HG03342 (cell line): ENCODE results near the gene SLCO4A1.
A peak's percentile ranks its signal among the peaks of the same experiment; 100 is the strongest.

ENCODE experiments used
- ATAC-seq: cut with Tn5 transposase; IDR thresholded peaks from one replicate; pipeline ENCODE4 v1.9.1; 2021; ENCODE audit warnings: mild to moderate bottlenecking, moderate library complexity; ENCODE audit not compliant: unreplicated experiment

SLCO4A1 gene

DNA sequence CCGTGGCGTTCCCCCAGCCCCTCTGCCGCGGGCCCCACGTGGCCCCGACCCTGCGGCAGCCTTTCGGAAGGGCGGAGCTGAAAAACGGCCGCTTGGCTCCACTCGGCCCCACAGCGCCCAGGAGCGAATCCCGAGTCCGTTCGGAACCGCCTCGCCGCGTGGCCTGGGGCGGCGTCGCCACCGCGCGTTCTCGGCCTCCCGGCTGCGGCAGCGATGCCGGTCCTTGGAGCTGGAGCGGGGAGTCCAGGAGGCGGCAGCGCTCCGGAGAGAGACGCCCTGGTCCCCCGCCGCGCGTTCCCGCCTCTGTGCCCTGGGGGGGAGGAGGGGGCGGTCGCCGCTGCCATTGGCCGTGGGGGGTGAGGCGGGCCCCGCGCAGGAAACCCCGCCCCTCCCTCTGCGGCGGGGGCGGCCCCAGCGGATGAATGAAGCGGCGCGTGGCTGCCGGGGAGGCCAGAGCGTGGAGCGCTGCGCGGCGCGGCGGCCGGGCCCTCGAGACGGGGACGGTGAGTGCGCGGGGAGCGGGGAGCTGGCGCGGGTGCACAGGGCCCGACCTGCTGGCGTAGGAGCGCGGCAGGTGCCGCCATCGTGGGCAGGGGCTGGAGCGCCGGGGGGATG is at the start of gene SLCO4A1:
Gene SLCO4A1, plus strand, starts transcription at position 453 of the 615 bp plus-strand sequence. CDS start 13,952 bp downstream, outside the sequence.
- peak; percentile 66 for ATAC-seq

DNA sequence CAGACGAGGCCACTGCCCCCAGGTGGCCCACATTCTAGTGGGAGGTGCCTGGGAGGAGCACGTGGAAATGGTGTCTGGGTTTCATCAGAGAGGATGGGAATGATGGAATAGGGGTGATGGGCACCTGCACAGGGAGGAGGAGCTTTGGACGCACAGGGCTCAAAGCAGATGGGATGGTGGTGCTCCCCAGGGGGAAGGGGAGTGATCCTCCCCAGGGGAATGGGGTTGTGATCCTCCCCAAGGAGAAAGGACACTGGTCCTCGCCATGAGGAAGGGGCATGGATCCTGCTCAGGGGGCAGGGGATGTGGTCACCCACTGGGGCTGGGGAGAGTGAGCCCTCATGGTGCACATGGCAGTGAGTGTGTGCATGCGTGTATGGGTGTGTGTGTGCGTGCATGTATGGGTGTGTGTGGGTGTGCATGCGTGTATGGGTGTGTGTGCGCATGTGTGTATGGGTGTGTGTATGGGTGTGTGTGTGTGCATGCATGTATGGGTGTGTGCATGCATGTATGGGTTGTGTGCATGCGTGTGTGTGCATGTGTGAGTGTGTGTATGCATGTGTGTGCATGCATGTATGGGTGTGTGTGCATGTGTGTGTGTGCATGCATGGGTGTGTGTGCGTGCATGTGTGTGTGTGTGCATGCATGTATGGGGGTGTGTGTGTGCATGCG is 49.7 kb upstream of the SLCO4A1 start:
- ATAC-seq: no peak

- no peak for ATAC-seq
Measured at GRCh38 chr20:62593616-62594015, 48.7 kb upstream of the SLCO4A1 start.

DNA sequence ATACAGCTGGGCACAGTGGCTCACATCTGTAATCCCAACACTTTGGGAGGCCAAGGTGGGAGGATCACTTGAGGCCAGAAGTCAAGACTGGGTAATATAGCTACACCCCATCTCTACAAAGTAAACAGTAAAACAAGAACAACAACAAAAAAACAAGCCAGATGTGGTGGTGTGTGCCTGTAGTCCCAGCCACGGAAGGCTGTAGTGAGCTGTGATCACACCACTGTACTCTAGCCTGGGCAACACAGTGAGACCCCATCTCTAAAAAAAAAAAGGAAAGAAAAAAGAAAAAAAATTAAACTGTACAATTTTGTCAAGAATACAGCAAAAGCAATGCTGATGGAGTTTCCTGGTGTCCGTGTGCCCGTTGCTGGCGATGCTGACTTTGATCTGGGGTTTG is 47.2 kb upstream of the SLCO4A1 start:
- no peak for ATAC-seq

DNA sequence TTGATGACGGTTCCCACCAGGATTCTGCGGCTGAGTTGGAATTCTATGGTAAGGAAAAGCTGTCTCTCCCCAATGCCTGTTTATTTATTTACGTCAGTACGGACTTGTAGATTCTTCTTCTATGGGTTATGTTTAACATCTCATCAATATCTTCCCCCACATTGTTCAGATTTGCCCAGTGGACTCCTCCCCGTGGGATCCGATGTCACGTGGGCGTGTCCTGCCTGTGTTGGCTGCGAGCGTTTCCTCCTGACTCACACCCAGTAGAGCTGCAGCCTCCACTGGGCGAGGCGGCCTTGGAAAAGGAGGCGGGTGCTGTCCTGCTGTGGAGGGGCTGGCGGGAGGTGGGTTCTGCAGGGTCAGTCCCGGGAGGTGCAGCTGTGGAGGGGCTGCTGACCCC is 46.8 kb upstream of the SLCO4A1 start:
- ATAC-seq: no peak

GRCh38 chr20:62596486-62596885 is 45.8 kb upstream of the SLCO4A1 start:
- ATAC-seq: no peak

DNA sequence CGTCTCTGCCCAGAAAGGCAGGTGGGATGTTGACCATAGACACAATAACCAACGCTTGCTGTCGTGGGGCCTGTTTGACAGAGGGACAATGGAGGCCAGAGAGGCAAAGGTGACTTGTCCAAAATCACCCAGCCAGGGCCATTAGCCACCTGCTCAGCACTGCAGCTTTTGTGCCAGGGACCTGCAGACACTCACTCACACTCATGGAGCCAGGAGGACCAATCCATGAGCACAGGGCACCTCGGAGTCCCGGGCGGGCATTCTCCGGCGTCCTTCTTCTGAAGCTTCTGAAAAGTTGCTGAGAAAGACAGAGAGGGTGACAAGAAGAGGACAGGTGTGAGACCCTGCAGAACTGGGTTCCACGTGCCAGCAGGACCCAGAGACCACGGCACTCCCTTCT is 45.4 kb upstream of the SLCO4A1 start:
- ATAC-seq: no peak

DNA sequence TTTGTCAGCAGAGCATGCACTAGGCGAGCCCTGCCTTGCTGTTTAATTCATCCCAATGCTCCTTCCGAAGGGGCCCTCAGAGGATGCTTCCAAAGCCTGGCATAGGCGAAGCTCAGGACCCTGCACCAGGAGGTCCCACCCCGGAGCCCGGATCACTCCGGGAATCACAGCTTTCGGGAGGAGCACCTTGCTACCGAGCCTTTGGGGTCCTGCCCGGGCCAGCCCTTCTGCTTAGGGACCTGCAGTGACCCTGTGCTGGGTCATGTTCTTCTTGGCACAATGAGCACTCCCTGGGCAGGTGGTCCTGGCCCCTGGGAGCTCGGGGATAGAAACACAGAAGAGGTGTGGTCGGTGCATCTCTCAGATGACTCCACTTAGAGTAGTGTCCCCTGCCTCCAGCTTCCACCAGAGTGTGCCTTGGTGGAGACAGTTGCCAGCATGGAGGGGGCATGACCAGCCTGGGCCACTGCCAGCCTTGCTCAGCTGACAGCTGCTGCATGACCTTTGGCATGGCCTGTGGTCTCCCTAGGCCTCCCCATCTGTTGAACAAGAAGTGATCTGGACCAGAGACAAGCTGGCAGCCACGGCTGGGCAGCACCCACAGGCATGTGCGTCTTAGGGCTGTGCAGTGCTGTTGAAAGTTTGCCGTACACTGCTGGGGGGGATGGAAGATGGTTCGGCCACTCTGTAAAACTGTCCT is 44.7 kb upstream of the SLCO4A1 start:
- no peak for ATAC-seq

GRCh38 chr20:62598761-62599194 is 43.5 kb upstream of the SLCO4A1 start:
- no peak for ATAC-seq

DNA sequence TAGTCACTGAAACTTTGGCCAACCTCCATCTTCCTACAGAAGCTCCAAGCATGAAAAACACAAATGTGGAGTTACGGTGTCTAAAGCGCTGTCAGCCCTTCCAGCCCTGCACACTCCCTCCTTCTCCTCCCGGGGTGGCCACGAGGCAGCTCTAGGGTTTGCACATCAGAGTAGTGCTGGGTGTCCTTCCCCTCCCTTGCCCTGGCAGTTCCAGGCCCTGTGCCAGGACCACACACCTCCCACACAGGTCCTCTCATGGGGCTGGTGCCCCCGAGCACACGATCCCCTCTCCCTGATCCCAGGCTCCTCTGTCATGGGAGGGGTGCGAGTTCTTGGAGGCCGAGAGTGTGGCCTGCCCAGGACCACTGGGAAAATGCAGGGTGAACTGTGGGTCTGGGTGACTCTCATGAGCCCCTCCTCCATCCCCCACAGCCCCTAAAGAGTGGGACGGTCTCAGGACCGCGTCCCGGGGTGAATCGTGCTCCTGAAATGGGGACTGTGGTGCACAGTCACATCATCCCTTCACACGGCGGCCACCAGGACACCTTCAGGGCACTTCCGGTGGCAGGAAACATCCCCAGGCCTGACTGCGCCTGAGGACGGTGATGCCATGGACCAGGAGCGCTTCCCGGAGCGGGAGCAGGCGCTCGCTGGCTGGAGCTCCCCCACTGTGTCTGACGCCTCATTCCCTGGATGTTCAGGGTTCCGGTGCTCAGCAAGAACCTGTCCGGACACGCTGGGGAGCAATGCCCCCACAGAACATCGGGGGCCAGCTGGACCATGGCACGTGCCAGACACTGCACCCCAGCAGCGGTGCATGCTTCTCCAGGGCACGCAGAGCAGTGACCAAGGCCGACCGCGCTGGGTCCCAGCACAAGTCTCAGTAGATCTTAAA is 42.8 kb upstream of the SLCO4A1 start:
- ATAC-seq: no peak

DNA sequence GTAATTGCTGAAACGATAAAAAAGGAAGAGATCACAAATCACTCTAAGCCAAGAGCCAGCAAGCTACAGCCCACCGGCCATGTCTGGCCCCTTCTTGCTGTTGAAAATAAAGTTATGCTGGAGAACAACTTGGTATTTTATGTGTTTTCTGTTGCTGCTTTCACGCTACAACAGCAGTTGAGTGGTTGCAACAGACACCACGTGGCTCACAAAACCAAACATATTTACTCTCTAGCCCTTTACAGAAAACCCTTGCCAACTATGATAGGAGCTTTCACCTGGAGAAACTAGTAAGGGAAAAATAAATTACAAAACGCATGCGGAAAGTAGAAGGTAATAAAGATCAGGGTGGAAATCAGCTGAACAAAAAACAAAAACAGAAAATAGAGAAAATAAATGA is 41.1 kb upstream of the SLCO4A1 start:
- no peak for ATAC-seq

DNA sequence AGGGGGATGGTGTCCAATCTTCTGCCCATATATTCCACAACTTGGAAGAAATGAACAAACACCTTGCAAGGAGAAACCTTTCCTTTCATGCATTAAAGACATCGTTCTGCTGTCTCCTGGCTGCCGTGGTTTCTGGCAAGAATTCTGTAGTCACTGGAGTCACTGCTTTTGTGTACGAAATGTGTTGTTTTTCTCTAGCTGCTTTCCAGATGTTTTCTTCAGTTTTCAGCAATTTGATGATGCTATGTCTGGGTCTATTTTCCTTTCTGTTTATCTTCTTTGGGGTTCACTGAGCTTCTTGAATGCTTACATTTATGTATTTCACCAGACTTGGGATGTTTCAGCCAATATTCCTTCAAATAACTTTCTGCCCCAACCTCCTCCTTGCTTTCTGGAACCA is 40.6 kb upstream of the SLCO4A1 start:
- ATAC-seq: no peak

DNA sequence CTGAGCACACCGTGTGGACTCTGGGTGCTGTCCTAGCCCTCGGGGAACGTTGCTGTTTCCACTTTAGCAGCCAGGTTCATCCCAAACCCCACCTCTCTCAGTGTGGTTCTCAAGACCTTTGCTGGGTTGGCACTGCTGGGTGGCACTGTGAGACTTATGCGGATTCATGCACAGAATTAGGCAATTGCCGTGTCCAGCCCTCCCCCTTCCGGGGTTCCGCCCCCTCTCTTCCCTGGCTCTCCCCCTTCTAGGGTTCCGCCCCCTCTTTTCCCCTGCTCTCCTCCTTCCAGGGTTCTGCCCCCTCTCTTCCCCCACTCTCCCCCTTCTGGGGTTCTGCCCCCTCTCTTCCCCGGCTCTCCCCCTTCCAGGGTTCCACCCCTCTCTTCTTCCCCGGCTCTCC is 39.8 kb upstream of the SLCO4A1 start:
- ATAC-seq: no peak

- ATAC-seq: no peak
Measured at GRCh38 chr20:62603021-62603906, 39.0 kb upstream of the SLCO4A1 start.

DNA sequence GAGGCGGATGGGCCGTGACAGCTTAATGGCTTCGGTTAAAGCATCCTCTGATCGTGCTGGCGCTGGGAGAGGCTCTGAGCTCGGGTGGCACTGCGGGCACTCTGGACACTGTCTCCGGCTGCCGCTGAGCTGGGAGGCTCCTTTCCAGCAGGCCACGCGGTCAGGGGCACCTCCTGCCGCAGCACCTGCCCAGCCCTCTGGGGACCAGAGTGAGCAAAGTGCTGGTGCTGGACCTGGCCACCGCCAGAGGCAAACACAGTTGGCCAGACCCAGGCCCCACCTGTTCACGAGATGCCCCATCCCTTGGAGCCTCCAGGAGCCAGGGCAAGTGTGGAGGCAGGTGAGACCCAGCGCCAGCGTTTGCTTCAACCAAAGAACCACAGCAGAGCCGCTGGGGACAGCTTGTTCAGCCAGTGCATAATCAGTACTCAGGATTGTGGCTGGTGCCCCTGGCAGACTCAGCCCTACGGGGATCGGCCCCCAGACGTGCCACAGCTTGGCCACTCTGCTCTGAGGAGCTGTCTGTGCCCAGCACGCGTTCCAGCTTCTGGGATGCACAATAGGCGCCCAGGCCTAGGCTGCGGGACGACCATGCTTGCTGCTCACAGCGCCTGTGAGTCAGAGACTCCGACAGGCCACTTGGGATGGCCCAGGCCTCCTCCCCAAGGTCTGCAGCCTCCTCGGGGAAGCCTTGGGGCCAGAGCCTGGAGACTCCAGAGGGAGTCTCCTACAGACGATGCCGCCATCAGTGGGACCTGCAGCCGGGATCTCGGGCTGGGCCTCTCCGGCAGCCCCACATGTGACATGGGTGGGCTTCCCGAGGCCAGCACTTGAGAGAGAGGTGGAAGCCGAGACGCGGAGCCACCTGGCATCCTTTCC is 38.2 kb upstream of the SLCO4A1 start:
- ATAC-seq: no peak

- ATAC-seq: no peak
Measured at GRCh38 chr20:62604796-62605195, 37.5 kb upstream of the SLCO4A1 start.

DNA sequence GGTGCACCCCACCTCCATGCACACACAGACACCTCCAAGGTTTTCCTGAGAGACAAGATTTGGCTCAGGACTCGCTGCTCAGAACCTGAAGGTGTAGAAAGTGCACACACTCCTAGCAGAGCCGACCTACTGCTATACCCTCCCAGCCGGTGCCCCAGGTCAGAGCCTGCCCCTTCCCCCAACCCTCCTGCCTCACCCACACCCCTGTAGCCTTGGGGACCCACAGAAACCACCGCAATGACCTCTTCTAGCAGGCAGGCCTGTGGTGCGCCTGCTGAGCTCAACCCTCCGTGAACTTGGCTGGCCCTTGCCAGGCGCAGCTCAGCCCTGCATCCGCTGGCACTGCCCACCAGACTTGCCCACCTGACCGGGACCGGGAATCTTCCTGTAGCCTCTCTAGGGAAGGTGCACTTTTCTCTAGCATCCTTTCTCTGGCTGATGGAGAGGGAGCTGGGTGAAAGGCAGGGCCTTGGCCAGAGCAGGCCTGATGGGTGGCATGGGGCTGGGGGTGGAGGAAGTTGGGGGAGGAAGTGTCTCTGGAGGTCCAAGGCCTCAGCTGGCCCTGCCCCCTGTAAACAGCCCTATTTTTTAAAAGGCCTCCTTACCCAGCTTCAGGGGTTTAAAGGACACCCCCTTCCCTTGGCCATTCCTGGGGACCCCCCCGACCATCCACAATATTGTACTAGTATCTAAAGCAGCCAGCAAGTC is 36.9 kb upstream of the SLCO4A1 start:
- no peak for ATAC-seq

GRCh38 chr20:62606016-62606415 is 36.3 kb upstream of the SLCO4A1 start:
- ATAC-seq: no peak
